HFFc6 (cell line): ENCODE measurements around the gene GARRE1. TPM values are rescaled to one million over a fixed set of nuclear protein-coding genes. Genes with fewer than 3 reads are reported as not detected.
"Not testable (repeated sequence)": the region's sequence is repeated elsewhere in the genome, so short reads cannot be mapped to it uniquely, and the experiment has no call there.

Experiments
- DNase-seq: peaks from one replicate; pipeline ENCODE4 v3.0.0-alpha.2; 2018
- H3K27ac Mint-ChIP-seq: 2 replicates; pipeline ENCODE4 v1.8.0; 2020; ENCODE audit warnings: mild to moderate bottlenecking, mixed read lengths
- H3K27me3 Mint-ChIP-seq: 2 replicates; pipeline ENCODE4 v1.8.0; 2021; ENCODE audit warnings: mild to moderate bottlenecking, moderate library complexity, mixed read lengths; ENCODE audit not compliant: insufficient read depth
- H3K36me3 Mint-ChIP-seq: 2 replicates; pipeline ENCODE4 v1.8.0; 2021; ENCODE audit warnings: low read depth, mixed read lengths
- H3K4me1 Mint-ChIP-seq: 2 replicates; pipeline ENCODE4 v1.8.0; 2020; ENCODE audit warnings: low read depth, mixed read lengths
- H3K4me3 Mint-ChIP-seq: 2 replicates; pipeline ENCODE4 v1.8.0; 2020; ENCODE audit warnings: mild to moderate bottlenecking, moderate library complexity, mixed read lengths
- H3K9me3 Mint-ChIP-seq: 2 replicates; pipeline ENCODE4 v1.8.0; 2020; ENCODE audit warnings: mild to moderate bottlenecking, mixed read lengths
- long read RNA-seq: library from polyadenylated mRNA; unstranded; transcript quantifications from one replicate; pipeline ENCODE4 v2.0.0, GENCODE V29; 2019
- total RNA-seq, 6 experiments: library from RNA; stranded (reverse); fragmentation: NEBNext Ultra II Directional; extraction: Animal tissue kit (Norgen Biotek cat#: 25700); gene quantifications; 2 replicates in 1 of 6; 3 replicates in 5 of 6; pipeline ENCODE4 v1.2.3, GENCODE V29; 2021
- TF ChIP-seq, protein P1 (sequence below): fragments of 200-600 bp; sonication (generic); IDR thresholded peaks from 2 replicates; pipeline ENCODE4 v1.5.0; 2021; ENCODE audit warnings: antibody characterized with exemption, mild to moderate bottlenecking

The GARRE1 gene, protein sequence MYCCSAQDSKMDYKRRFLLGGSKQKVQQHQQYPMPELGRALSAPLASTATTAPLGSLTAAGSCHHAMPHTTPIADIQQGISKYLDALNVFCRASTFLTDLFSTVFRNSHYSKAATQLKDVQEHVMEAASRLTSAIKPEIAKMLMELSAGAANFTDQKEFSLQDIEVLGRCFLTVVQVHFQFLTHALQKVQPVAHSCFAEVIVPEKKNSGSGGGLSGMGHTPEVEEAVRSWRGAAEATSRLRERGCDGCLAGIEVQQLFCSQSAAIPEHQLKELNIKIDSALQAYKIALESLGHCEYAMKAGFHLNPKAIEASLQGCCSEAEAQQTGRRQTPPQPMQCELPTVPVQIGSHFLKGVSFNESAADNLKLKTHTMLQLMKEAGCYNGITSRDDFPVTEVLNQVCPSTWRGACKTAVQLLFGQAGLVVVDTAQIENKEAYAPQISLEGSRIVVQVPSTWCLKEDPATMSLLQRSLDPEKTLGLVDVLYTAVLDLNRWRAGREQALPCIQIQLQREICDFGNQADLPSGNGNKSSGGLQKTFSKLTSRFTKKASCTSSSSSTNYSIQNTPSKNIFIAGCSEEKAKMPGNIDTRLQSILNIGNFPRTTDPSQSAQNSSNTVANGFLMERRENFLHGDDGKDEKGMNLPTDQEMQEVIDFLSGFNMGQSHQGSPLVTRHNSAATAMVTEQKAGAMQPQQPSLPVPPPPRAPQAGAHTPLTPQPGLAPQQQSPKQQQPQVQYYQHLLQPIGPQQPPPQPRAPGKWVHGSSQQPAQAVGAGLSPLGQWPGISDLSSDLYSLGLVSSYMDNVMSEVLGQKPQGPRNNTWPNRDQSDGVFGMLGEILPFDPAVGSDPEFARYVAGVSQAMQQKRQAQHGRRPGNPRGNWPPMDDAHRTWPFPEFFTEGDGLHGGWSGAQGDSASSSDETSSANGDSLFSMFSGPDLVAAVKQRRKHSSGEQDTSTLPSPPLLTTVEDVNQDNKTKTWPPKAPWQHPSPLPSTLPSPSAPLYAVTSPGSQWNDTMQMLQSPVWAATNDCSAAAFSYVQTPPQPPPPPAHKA (N-terminal part only)
- total RNA-seq = 10 to 100 TPM; 16.2 to 26.0 (median 22.7) TPM
- long read RNA-seq, partial matches to known transcripts = 0 of 4 reads
- long read RNA-seq, other reads (novel, unspliced or antisense) = 2 of 4 reads

GRCh38 chr19:34254046-34254697 lies at the start of gene GARRE1:
TSS of gene GARRE1 (plus strand) at chr19:34254554. CDS start at chr19:34300474, 45,920 bp downstream.
- peak within 1 kb of the TSS; percentile 86 for H3K27ac Mint-ChIP-seq
- H3K27me3 Mint-ChIP-seq = no peaks in the 10 kb centered on the region; the same call in 1 of the 2 replicates
- no peak for DNase-seq
- peaks cover 33% of the 10 kb centered on the region for H3K4me1 Mint-ChIP-seq
- no peaks in the 10 kb centered on the region for H3K9me3 Mint-ChIP-seq
- TF ChIP-seq, protein P1, sequence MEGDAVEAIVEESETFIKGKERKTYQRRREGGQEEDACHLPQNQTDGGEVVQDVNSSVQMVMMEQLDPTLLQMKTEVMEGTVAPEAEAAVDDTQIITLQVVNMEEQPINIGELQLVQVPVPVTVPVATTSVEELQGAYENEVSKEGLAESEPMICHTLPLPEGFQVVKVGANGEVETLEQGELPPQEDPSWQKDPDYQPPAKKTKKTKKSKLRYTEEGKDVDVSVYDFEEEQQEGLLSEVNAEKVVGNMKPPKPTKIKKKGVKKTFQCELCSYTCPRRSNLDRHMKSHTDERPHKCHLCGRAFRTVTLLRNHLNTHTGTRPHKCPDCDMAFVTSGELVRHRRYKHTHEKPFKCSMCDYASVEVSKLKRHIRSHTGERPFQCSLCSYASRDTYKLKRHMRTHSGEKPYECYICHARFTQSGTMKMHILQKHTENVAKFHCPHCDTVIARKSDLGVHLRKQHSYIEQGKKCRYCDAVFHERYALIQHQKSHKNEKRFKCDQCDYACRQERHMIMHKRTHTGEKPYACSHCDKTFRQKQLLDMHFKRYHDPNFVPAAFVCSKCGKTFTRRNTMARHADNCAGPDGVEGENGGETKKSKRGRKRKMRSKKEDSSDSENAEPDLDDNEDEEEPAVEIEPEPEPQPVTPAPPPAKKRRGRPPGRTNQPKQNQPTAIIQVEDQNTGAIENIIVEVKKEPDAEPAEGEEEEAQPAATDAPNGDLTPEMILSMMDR = peak; percentile 28
- H3K4me3 Mint-ChIP-seq = peak within 1 kb of the TSS; percentile 90
- H3K36me3 Mint-ChIP-seq = peaks cover 2% of the 10 kb centered on the region

DNA sequence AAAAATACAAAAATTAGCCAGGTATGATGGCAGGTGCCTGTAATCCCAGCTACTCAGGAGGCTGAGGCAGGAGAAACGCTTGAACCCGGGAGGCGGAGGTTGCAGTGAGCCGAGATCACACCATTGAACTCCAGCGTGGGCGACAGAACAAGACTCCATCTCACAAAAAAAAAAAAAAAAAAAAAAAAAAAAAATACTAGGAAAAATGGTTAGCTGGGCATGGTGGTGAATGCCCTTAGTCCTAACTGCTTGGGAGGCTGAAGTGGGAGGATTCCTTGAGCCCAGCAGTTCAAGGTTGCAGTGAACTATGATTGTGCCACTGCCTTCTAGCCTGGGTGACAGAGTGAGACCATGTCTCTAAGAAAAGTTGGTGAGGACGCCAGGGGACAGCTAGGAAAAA lies 49.0 kb upstream of the GARRE1 start:
- Mint-ChIP-seq H3K36me3 (peaks cover 26% of the 10 kb centered on the region), H3K4me1 (peaks cover 21% of the 10 kb centered on the region)
- H3K27me3 Mint-ChIP-seq, DNase-seq, H3K9me3 Mint-ChIP-seq, H3K27ac Mint-ChIP-seq, H3K4me3 Mint-ChIP-seq: not testable (repeated sequence)

DNA sequence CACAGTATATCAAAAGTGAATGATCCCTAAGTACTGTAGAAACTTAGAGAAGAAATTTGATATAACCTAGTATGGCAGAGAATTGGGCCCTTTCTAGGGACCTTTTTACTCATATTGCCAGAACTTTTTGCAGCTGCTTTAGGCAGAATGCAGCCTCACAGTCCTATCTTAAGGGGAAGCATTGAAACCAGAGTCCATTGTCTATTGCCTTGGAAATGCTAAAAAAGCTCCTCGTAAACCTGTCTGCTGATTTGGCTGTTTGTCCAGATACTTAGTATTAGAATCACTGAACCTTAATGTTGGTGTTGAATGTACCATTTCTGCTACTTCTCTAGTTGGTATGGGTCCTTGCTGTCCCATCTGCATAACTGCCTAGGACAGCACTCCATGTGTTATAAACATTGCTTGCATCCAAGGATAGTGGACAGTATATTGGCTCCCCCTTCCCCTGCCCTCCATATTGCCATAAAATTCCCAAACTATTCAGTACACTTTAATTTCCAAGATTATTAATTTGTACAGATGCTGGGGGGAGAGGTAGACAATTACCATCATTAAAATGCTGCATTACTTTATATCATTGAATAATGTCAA lies 46.0 kb upstream of the GARRE1 start:
- Mint-ChIP-seq H3K4me1 (peaks cover 13% of the 10 kb centered on the region), H3K9me3 (no peaks in the 10 kb centered on the region), H3K27ac (no peak overlapping the region), H3K36me3 (peaks cover 22% of the 10 kb centered on the region), H3K27me3 (no peaks in the 10 kb centered on the region; the same call in 1 of the 2 replicates), H3K4me3 (no peak overlapping the region)
- no peak for DNase-seq
- TF ChIP-seq, protein P1 = no peak

DNA sequence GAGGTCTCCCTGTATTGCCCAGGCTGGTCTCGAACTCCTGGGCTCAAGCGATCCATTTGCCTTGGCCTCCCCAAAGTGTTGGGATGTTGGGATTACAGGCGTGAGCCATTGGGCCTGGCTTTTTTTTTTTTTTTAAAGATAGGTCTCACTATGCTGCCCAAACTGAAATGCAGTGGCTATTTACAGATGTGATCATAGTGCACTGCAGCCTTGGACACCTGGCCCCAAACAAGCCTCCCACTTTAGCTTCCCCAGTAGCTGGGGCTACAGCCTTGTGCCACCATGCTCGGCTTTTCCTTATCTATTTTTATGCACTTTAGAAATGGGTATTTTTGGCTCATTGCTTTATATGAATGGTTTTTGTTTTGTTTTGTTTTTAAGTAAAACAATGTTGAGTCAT lies 44.6 kb upstream of the GARRE1 start:
- TF ChIP-seq, protein P1 = no peak
- Mint-ChIP-seq H3K27me3 (no peaks in the 10 kb centered on the region), H3K36me3 (peaks cover 17% of the 10 kb centered on the region), H3K4me1 (0 out of 2 replicates have a peak, but pooled peaks cover 5% of the 10 kb centered on the region), H3K9me3 (no peaks in the 10 kb centered on the region), H3K27ac (no peak overlapping the region), H3K4me3 (no peak overlapping the region)
- DNase-seq = no peak

DNA sequence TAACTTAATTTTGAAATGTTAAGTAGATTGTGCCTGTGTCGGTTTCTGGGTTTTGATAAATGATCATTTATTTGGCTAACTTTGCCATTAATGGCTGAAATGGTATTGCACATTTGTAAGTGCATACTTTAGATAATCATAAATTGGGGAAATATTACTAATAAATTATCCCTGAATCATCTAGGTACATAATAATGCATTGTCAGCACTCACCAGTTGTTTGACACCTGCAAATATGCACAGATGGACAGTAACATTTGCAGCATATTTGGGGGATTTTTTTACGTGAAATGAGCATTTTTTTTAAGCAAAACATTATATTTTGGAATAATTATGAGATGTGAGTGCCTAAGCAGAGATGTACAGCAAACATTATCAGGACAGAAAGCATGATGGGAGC lies 41.1 kb upstream of the GARRE1 start:
- Mint-ChIP-seq H3K27me3 (no peaks in the 10 kb centered on the region), H3K4me1 (peaks cover 14% of the 10 kb centered on the region), H3K9me3 (no peaks in the 10 kb centered on the region), H3K4me3 (no peak overlapping the region), H3K27ac (no peak overlapping the region), H3K36me3 (peaks cover 13% of the 10 kb centered on the region; the same call in 1 of the 2 replicates)
- TF ChIP-seq, protein P1 = no peak
- DNase-seq = no peak
